Peyer's patch (tissue), 4 donors: ENCODE measurements around the gene NFYA.

Source experiments
- POLR2A ChIP-seq, 2 donors: fragments of 450-650 bp; IDR thresholded peaks; one replicate each; pipeline ENCODE4 v1.5.1; 2017; ENCODE audit warnings: antibody characterized with exemption in 2 of 2, mild to moderate bottlenecking in 2 of 2, moderate library complexity in 2 of 2
- TF ChIP-seq, protein P1 (sequence below), 6 experiments: fragments of 450-650 bp in 4 of 6; fragments of 200-600 bp in 2 of 6; sonication (generic) in 1 of 6; IDR thresholded peaks; one replicate each; pipeline ENCODE4 v1.5.1; 2017 to 2019; ENCODE audit warnings: antibody characterized with exemption in 6 of 6, mild to moderate bottlenecking in 3 of 6, moderate library complexity in 1 of 6

- TF ChIP-seq, protein P1, sequence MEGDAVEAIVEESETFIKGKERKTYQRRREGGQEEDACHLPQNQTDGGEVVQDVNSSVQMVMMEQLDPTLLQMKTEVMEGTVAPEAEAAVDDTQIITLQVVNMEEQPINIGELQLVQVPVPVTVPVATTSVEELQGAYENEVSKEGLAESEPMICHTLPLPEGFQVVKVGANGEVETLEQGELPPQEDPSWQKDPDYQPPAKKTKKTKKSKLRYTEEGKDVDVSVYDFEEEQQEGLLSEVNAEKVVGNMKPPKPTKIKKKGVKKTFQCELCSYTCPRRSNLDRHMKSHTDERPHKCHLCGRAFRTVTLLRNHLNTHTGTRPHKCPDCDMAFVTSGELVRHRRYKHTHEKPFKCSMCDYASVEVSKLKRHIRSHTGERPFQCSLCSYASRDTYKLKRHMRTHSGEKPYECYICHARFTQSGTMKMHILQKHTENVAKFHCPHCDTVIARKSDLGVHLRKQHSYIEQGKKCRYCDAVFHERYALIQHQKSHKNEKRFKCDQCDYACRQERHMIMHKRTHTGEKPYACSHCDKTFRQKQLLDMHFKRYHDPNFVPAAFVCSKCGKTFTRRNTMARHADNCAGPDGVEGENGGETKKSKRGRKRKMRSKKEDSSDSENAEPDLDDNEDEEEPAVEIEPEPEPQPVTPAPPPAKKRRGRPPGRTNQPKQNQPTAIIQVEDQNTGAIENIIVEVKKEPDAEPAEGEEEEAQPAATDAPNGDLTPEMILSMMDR (IDR thresholded peaks at IDR 0.05): no peak
- no peak for TF ChIP-seq POLR2A (IDR thresholded peaks at IDR 0.05)
Observed at GRCh38 chr6:41100871-41101287, 28.1 kb downstream of the NFYA start.
